Activated CD4-positive, alpha-beta memory T cell treated with anti-CD3 and anti-CD28 coated beads, Interleukin-2, amount 10 ng/mL, durations not matched to agents 7 days and 5 days (primary cell): ENCODE data around the gene GDAP1L1. TPM values are rescaled to one million over a fixed set of nuclear protein-coding genes. Genes with fewer than 3 reads are reported as not detected.
"Not testable (repeated sequence)": the region's sequence is repeated elsewhere in the genome, so short reads cannot be mapped to it uniquely, and the experiment has no call there.

ENCODE experiments used
- CTCF ChIA-PET: fragments of 350-600 bp; sonication (Branson Sonifier 250); formaldehyde crosslinking; loops from one replicate; lab custom pipeline; 2021; ENCODE audit warnings: antibody characterized with exemption, inconsistent platforms; lab: Charles Lee
- POLR2A ChIA-PET: fragments of 350-600 bp; sonication (Branson Sonifier 250); formaldehyde crosslinking; loops from one replicate; lab custom pipeline; 2021; ENCODE audit warnings: antibody characterized with exemption; lab: Charles Lee
- DNase-seq: peaks from one replicate; pipeline ENCODE4 v3.0.0-alpha.2; 2020
- H3K27ac Mint-ChIP-seq: one replicate; pipeline ENCODE4 v1.8.0; 2021; ENCODE audit warnings: mild to moderate bottlenecking, mixed read lengths
- H3K27me3 Mint-ChIP-seq: one replicate; pipeline ENCODE4 v1.8.0; 2021; ENCODE audit warnings: mixed read lengths
- H3K36me3 Mint-ChIP-seq: one replicate; pipeline ENCODE4 v1.8.0; 2021; ENCODE audit warnings: low read depth, mixed read lengths
- H3K4me1 Mint-ChIP-seq: one replicate; pipeline ENCODE4 v1.8.0; 2021; ENCODE audit warnings: mixed read lengths
- H3K4me3 Mint-ChIP-seq: one replicate; pipeline ENCODE4 v1.8.0; 2021; ENCODE audit warnings: mild to moderate bottlenecking, mixed read lengths
- H3K9me3 Mint-ChIP-seq: one replicate; pipeline ENCODE4 v1.8.0; 2021; ENCODE audit warnings: mixed read lengths
- total RNA-seq, 2 experiments: library from RNA; stranded (reverse); gene quantifications; one replicate each; pipeline ENCODE4 v1.2.3, GENCODE V29; 2021

GDAP1L1 gene
- total RNA-seq, 2 experiments from 2014 or later = not detected

- ChIA-PET CTCF (interaction anchor here (1.1 to 2.3 kb wide), 4 partner anchors 16 to 112 kb away, joined by 4 to 8 read pairs (median 6); partner anchors contain the start of gene FITM2), POLR2A (interaction anchor here (0.5 to 1.0 kb wide), 2 partner anchors 9 to 14 kb away, joined by 3 read pairs; no protein-coding TSS in a partner anchor)
- H3K27ac Mint-ChIP-seq = no peak overlapping the region
- H3K4me3 Mint-ChIP-seq = no peak overlapping the region
- no peak for DNase-seq
- H3K27me3 Mint-ChIP-seq = peaks cover 9% of the 10 kb centered on the region
- no peaks in the 10 kb centered on the region for H3K9me3 Mint-ChIP-seq
- no peaks in the 10 kb centered on the region for H3K36me3 Mint-ChIP-seq
- H3K4me1 Mint-ChIP-seq = no peaks in the 10 kb centered on the region
Measured at GRCh38 chr20:44326391-44327159, 79.5 kb downstream of the GDAP1L1 start.

GRCh38 chr20:44327748-44328147 lies 80.6 kb downstream of the GDAP1L1 start:
- CTCF ChIA-PET = interaction anchor here (0.9 to 1.1 kb wide), 3 partner anchors 7 to 113 kb away, joined by 3 to 4 read pairs (median 4); partner anchors contain the start of gene FITM2
- H3K27me3 Mint-ChIP-seq, H3K4me3 Mint-ChIP-seq, POLR2A ChIA-PET, H3K9me3 Mint-ChIP-seq, H3K27ac Mint-ChIP-seq, H3K36me3 Mint-ChIP-seq, H3K4me1 Mint-ChIP-seq, DNase-seq: not testable (repeated sequence)

GRCh38 chr20:44328428-44328827 lies 81.3 kb downstream of the GDAP1L1 start:
- ChIA-PET POLR2A (no interaction called here), CTCF (interaction anchor here (0.9 to 1.0 kb wide), 2 partner anchors 8 to 18 kb away, joined by 3 to 4 read pairs; partner anchors contain the start of gene FITM2)
- H3K27me3 Mint-ChIP-seq = peaks cover 9% of the 10 kb centered on the region
- H3K4me1 Mint-ChIP-seq = no peaks in the 10 kb centered on the region
- no peak overlapping the region for H3K27ac Mint-ChIP-seq
- no peak for DNase-seq
- H3K9me3 Mint-ChIP-seq = no peaks in the 10 kb centered on the region
- H3K4me3 Mint-ChIP-seq = no peak overlapping the region
- no peaks in the 10 kb centered on the region for H3K36me3 Mint-ChIP-seq

Other genes with a start within 250 kb of the GDAP1L1 start
- under 1 TPM; 0.05 to 0.10 TPM for gene JPH2, start 60.1 kb upstream of the GDAP1L1 start, total RNA-seq
- 10 to 100 TPM; 30.8 to 31.4 TPM for gene OSER1, start 36.5 kb upstream of the GDAP1L1 start, total RNA-seq
- gene FITM2, start 63.9 kb downstream of the GDAP1L1 start, total RNA-seq = 1 to 10 TPM; 2.2 to 2.7 TPM
- gene R3HDML, start 89.7 kb downstream of the GDAP1L1 start, total RNA-seq = not detected
- gene HNF4A, start 108.4 kb downstream of the GDAP1L1 start, total RNA-seq = not detected
- gene TTPAL, start 228.6 kb downstream of the GDAP1L1 start, total RNA-seq = 10 to 100 TPM; 15.5 to 16.6 TPM